AML-193 (cell line): ENCODE results near the gene PCDH1.
"Not testable (repeated sequence)": the region's sequence is repeated elsewhere in the genome, so short reads cannot be mapped to it uniquely, and the experiment has no call there.

Source experiments
- DNase-seq, 2 experiments: peaks; one replicate each; lab custom pipeline; 2025; lab: John Stamatoyannopoulos, UW

The PCDH1 gene

GRCh38 chr5:141878186-141878710, at the start of gene PCDH1:
Gene PCDH1, minus strand, starts transcription at chr5:141878410. Its CDS starts 148 bp downstream, at chr5:141878262.
- DNase-seq: no peak

DNA sequence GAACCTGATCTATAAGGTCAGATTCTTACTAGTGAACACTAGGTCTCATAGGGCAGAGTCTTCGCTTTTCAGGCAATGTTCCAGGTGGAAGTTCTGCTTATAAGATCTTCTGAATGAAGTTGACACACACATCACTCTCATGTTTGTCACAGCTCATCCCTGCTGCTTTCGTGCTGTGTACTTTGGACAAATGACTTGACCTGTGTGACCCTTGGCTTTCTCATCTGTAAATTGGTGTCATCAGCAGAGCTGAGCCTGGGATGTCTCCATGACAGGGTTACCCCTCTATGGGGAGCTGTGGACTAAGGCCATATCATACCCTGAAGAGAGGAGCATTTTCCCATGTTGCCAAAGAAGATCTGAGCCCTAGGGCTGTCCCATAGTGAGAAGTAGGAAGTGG, 48.2 kb upstream of the PCDH1 start:
- no peak for DNase-seq

DNA sequence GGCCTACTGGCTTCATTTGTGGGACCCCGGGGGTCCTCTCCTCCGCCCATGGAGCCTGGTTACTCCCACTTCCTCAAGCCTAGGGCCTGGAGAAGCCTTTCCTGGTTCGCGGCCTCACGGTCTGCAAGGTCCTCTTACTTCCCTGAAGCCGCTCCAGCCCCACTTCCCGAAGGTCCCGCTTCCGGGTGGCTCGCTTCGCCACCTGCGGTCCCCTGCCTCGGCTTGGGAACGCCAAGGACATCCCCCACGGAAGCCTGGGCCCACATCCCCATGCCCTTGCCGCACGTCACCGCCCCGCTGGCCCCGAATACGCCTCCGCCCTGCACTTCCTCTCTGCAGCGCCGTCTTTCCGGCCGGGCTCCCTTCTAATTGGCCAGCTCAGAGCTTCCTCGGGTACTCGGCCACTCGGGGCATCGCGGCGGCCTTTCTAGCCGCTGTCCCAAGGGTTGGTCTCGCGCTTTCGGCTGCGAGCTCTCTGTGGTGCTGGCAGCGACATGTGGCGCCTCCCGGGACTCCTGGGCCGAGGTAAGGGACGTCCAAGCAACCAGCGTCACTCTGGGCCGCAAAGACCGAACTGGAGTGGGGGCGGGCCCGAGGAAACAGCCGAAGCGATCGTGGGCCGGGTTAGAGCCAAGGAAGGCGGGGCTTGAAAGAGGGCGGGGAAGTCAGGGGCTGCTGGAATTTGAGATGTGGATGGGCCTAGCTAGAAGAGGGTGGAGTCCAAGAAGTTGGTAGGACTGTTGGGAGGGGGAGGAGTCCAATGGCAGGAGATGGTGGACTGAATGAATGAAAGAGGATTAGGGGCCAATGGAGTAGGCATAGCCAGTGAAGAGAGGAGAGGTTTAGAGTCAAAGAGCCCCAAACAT, 45.5 kb upstream of the PCDH1 start, which contains the start of gene DELE1:
TSS of gene DELE1 (plus strand) at position 424 of the 866 bp plus-strand sequence. CDS start at position 495, 71 bp downstream.
- DNase-seq: peak; percentile 88 to 94

DNA sequence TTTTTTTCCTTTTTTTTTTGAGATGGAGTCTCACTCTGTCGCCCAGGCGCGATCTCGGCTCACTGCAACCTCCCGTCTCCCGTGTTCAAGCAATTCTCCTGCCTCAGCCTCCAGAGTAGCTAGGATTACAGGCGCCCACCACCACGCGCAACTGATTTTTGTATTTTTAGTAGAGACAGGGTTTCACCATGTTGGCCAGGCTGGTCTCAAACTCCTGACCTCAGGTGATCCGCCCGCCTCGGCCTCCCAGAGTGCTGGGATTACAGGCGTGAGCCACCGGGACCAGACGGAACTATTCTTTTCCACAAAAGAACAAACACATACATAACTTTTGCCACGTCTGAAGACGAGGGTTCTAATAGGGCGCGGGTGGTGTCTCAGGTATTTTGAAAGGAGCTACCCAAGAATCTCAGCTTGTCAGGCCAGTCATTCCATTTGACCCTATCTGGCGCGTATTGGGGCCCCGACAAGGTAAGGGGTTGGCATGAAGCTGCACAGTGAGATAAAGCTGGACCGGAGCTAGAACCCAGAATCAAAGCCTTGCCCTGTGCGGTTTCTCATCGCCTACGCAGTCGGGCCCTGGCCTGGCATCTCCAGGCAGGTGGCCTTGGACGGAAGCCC, 44.7 kb upstream of the PCDH1 start:
- not testable (repeated sequence) for DNase-seq

- no peak for DNase-seq
Measured at GRCh38 chr5:141920771-141921170, 42.6 kb upstream of the PCDH1 start.

GRCh38 chr5:141919218-141920119, 41.3 kb upstream of the PCDH1 start:
- DNase-seq: no peak

DNA sequence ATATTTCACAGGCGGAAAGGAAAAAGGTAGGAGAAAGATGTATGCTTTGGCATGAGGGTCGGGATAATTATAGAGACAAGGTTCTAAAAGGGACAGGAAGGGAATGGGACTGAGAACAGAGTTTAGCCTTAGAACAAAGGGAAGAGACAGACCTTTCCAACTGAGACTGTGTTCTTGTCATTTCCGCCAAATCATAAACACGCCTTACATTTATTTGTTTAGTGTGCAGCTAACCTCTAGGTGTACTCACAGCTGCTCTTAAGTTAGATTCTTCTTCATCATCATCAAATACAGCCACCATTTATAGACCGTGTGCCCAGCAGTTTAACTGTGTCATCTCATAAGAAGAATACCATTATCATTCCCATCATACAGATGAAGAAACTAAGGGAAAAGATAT, 39.5 kb upstream of the PCDH1 start:
- no peak for DNase-seq

DNA sequence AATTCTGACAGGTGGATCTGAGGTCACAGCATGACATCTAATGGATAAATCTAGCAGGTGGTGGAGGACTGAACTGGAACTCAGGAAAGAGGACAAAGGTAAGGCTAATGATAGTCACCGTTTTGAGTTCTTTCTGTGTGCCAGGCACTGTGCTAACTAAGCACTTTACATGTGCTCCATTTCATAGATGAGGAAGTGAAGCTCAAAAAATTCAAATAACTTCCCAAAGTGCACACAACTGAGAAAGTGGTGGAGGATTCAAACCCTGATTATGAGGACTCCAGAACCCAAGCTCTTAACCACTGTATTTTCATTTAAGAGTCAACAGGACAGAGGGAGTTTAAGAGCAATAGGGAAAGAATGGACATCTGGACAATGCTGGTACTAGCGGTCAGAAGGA, 38.3 kb upstream of the PCDH1 start:
- DNase-seq: no peak

- DNase-seq: no peak
Measured at GRCh38 chr5:141915881-141916336, 37.7 kb upstream of the PCDH1 start.

DNA sequence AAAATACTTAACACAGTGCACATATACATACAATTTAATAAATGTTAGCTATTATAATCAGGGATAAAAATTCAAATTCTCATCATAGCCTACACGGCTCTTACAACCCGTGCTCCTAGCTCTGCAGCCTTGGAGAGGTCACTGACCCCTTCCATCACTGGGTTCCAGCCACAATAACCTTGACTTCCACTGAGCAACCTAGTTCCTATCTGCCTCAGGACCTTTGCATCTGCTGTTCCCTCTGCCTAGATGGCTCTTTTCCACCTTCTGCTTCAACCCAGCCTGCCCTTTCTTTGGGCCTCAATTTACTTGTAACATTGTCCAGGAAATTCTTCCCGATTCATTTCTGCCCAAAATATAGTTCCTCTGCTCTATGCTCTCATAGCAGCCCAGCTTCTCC, 36.6 kb upstream of the PCDH1 start:
- no peak for DNase-seq

DNA sequence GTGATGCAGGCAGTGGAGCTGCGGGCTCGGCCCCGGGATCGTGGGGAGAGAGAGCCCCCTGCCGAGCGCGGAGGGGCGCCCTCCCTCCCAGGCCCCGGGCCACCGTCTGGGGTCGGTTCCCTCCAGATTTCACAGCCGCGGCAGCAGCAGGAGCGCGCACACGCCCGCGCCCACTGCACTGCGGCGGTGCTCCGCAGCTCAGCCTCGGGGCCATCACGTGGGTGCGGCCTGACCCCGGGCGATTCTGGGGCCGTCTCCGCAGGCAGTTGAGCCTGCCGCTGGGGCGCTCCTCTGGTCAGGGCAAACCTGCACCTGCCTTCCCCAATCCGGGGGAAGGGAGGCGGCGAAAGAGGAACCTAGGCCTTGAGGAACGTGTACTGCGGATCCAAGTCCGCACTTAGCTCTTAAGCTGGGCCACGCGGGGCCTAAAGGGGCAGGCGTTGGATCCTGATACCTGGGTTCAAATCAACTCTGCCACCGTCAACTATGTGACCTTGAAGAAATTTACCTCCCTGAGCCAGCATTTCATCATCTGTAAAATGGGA, 36.1 kb upstream of the PCDH1 start:
- DNase-seq: peak; percentile 54 to 71

DNA sequence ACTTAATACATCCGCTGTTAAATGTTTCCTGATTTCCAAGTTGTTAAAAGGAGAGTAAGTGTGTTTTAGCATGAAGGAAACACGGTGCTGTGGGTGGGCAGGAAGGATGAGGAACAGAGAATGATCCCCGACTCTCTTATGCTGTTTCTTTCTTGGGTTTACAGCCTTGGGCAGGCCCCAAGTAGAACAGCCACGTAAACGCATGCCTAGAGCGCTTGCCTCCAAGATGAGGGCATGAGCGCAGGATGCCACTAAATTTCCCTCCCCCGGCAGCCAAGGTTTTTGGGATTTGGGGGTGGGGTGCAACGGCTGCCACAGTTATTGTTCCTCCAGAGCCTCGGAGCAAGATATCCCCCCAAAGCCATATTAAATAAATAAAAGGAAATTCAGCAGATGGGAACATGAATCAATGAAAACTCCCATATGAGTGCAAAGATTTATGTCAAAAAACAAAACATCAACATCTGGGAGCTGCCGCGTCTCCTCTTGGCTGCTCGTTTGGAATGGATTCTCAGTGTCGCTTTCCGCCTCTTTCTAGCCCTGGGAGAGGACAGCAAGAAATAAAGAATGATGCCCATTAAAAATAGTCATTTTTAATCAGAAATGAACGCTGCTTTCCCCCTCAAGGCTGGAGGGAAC, 35.5 kb upstream of the PCDH1 start:
- no peak for DNase-seq

GRCh38 chr5:141910271-141910673, 32.1 kb upstream of the PCDH1 start:
- DNase-seq: no peak

GRCh38 chr5:141909212-141909611, 31.0 kb upstream of the PCDH1 start:
- DNase-seq: no peak

DNA sequence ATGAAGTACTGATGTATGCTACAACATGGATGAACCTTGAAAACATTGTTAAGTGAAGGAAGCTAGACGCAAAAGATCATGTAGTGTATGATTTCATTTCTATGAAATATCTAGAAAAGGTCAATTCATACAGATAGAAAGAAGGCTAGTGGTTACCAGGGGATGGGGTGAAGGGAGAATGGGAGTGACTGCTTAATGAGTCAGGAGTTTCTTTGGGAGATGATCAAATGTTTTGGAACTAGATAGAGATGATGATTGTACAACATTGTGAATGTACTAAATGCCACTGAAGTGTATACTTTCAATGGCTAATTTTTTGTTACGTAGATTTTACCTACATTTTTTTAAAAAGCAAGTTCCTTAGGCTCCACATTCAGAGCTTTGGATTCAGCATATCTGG, 30.6 kb upstream of the PCDH1 start:
- no peak for DNase-seq

GRCh38 chr5:141906972-141907371, 28.8 kb upstream of the PCDH1 start:
- no peak for DNase-seq

GRCh38 chr5:141906517-141906916, 28.3 kb upstream of the PCDH1 start:
- no peak for DNase-seq

DNA sequence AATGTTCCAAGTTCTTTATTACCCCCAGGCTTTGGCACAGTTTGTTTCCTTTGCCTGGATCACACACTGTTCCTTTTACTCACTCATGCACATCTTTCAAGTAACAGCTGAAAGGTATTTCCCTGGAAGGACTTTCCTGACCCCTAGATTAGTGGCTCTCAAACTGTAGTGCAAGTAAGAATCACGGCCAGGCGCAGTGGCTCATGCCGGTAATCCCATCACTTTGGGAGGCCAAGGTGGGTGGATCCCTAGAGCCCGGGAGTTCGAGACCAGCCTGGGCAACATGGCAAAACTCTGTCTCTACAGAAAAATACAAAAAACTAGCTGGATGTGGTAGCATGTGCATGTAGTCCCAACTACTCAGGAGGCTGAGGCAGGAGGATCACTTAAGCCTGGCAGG, 26.3 kb upstream of the PCDH1 start:
- no peak for DNase-seq

GRCh38 chr5:141903261-141903660, 25.1 kb upstream of the PCDH1 start:
- peak; percentile 50 to 78 for DNase-seq

GRCh38 chr5:141902015-141902814, 24.0 kb upstream of the PCDH1 start:
- DNase-seq: no peak
